ENCODE results near the gene SHISA6.

SHISA6 gene

GRCh38 chr17:11610999-11611566, 370.1 kb downstream of the SHISA6 start:
- no peak for DNase-seq

- DNase-seq: no peak
Observed at GRCh38 chr17:11612956-11613355, 371.9 kb downstream of the SHISA6 start.

All from suppressor macrophage treated with lipopolysaccharide for 1 hour (primary cell).